ENCODE data around the gene SLC13A4.

GRCh38 chr7:135653340-135654080 lies 74.5 kb downstream of the SLC13A4 start:
- TF ChIP-seq CTCF (IDR thresholded peaks at IDR 0.05; ENCODE audit: low read depth, low read length, missing input control), result no peak
- TF ChIP-seq YY1 (IDR thresholded peaks at IDR 0.05), result no peak
- no peak for TF ChIP-seq TAF1 (conservative IDR thresholded peaks at IDR 0.05)
- no peak for TF ChIP-seq REST (IDR thresholded peaks at IDR 0.05)
- TF ChIP-seq RAD21 (IDR thresholded peaks at IDR 0.05), result no peak
- TF ChIP-seq MAX (IDR thresholded peaks at IDR 0.05), result no peak
- TF ChIP-seq GABPA (IDR thresholded peaks at IDR 0.05 in 1 of 2, conservative IDR thresholded peaks at IDR 0.05 in 1 of 2), result no peak
- no peak for TF ChIP-seq JUND (IDR thresholded peaks at IDR 0.05)
- TF ChIP-seq SP1 (IDR thresholded peaks at IDR 0.05), result no peak
- no peak for TF ChIP-seq EGR1 (IDR thresholded peaks at IDR 0.05; ENCODE audit: low read depth in 2 of 2)
- no peak for TF ChIP-seq ATF3 (IDR thresholded peaks at IDR 0.05)
- TF ChIP-seq ZBTB33 (IDR thresholded peaks at IDR 0.05), result no peak

Data from liver (tissue), 3 donors.